Fibroblast of gingiva (primary cell): ENCODE measurements around the gene HPCAL4.

Source experiments
- DNase-seq: peaks from one replicate; pipeline ENCODE4 v3.0.0-alpha.2; 2011; ENCODE audit warnings: low read depth

Gene HPCAL4

GRCh38 chr1:39701049-39701439, 9.8 kb upstream of the HPCAL4 start:
- no peak for DNase-seq

DNA sequence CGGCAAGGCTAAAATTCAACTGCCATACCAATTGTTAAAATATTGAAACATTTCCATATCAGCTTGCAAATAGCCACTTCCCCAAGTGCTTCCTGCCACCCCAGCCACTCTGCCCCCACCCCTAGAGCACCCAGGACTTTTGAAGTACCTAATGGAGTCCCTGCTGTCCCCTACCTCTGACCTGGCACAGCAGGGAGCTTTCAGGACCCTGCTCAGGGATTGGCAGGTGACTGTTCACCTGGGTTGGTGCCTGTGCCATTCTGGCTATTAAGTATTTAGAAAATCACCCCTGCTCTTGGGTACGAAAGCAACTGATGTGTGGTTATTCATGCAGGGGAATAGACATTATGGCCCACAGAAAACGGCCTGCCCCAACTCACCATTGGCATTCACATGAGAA, 9.1 kb upstream of the HPCAL4 start:
- DNase-seq, result no peak

- no peak for DNase-seq
Observed at GRCh38 chr1:39699419-39699818, 8.2 kb upstream of the HPCAL4 start.

DNA sequence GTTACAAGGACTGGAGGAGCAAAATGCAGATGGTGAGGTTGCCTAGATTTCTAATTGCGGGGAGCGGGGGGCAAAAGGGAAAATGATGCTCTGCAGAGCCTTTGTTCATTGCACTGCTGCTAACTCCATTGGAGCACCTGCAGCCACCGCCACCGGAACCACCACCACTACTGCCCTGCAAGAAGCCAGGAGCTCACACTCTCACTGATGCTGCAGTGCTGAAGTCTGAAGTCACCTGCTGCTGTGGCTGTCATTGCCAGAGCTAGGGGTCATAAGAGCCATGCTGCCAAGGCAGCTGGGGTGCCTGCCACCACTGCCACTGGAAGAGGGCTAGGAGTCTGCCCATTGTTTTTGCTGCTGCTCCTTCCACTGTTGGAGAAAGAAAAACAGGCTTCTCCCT, 7.3 kb upstream of the HPCAL4 start:
- no peak for DNase-seq

GRCh38 chr1:39696448-39696847, 5.2 kb upstream of the HPCAL4 start:
- no peak for DNase-seq

- DNase-seq, result no peak
Observed at GRCh38 chr1:39695016-39695415, 3.8 kb upstream of the HPCAL4 start.

DNA sequence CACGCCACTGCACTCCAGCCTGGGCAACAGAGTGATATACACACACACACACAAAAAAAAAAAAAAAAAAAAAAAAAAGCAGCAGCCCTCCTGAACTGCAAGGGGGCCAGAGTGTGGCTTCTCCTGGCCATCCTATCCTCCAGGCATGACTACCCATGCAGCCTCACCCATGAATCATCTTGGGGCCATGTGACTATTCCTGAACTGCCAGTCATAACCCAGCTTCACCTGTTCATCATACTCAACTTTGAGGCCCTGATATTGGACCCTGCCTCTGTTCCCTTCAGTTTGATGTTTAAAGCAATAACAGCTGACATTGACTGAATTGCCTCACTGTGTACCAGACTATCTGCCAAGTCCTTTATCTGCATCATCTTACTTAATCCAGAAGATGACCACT, 2.8 kb upstream of the HPCAL4 start:
- no peak for DNase-seq

GRCh38 chr1:39692152-39693074, 1.2 kb upstream of the HPCAL4 start:
- DNase-seq, result no peak

DNA sequence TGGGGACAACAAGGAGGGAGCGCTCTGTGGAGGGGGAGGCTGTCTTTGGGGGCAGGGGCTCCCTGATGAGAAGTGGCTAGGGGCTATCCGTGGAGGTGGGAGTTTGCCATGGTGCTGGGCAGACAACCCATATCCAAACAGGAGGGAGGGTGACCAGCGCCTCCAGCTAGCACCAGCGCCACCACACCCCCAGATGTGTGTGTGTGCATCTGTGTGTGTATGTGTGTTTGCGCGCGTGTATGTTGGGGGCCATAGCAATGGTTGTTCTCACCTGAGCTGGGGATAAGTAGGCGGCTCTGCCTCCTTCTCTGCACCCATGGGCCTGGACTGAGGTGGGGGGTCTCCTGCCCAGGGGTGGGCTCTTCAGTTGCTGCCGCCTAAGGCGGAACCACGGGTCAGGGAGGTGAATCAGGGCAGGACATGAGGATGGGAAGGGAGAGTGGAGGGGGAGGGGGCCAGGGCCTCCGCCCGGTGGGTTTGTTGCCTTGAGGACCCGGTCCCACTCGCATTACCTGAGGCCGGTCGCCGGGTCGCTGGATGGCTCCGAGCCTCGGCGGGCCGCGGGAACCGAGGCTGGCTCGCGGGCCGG, 345 bp downstream of the HPCAL4 start:
- DNase-seq, result no peak

GRCh38 chr1:39690225-39690624, 1.0 kb downstream of the HPCAL4 start:
- no peak for DNase-seq

- DNase-seq, result no peak
Observed at GRCh38 chr1:39689635-39690034, 1.6 kb downstream of the HPCAL4 start.

DNA sequence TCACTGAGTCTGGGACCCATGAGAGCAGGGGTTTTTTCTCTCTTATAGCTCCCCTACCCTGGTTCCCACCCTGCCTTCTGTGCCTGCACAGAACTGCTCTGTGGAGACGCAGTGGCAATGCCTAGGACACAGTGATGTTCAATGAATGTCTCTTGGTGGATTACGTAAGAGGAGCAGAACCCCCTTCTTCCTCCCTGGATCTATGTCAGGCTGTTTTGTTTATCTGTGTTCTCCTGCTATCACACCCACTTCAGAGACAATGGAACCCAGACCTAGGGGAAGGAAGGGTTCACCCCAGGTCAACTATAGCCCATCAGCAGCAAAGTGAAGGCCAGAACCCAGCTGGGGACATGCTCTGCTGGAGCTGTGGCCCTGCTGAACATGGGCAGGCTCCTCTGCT, 2.0 kb downstream of the HPCAL4 start:
- DNase-seq, result no peak

DNA sequence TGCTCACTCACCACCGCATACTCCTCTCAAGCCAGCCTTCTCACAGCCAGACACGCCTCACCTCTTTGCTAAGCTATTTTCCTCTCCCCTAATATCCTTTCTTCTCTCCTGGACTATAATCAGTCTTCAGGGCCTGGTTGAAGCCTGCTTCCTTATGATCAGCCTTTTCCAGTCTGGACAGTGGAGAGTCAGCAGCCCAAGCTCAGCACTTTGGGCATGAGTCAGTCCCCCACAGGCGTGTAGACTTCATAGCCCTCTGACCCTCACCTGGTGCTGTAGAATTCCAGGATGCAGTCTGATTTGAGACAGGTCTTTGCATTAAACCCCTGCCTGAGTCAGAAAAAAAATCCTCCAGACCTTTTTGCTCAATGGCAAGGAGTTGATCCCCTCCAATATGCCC, 2.5 kb downstream of the HPCAL4 start:
- DNase-seq, result no peak

DNA sequence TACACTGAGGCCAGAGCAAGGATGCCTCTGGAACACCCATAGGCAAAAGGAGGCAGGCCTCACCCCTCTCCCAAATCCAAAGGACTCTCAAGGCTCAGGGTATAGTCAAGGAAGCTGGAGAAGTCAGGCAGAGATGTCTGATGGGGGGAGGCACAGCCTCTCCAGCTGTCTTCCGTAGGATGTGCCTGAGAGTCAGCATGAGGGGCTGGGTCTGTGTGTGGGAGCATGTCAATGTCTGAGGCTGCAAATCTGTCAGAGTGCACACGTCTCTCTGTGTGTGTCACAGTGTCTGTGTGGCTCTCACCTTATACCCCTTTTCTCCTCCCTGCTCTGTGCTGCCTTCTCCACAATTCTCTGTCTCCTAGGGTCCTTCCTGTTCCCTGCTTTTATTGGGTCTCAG, 4.0 kb downstream of the HPCAL4 start:
- DNase-seq, result no peak

DNA sequence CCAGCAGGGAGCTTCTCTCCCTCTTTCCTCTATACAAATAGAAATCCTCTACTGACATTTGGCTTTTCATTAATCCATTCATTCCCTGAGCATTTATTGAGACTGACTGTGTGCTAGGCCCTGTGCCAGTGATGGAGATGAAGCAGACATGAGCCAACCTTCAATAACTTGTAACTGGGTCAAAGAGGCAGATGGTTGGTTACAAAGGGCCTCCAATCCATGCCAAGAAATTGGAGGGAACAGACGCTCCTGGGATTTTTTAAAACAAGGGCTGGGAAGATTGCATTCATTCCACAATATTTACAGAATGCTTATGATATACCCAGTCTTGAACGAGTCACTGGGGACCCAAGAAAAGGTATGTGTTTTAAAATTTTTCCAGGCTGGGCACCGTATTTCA, 6.2 kb downstream of the HPCAL4 start:
- no peak for DNase-seq

- no peak for DNase-seq
Observed at GRCh38 chr1:39684313-39684664, 6.9 kb downstream of the HPCAL4 start.

DNA sequence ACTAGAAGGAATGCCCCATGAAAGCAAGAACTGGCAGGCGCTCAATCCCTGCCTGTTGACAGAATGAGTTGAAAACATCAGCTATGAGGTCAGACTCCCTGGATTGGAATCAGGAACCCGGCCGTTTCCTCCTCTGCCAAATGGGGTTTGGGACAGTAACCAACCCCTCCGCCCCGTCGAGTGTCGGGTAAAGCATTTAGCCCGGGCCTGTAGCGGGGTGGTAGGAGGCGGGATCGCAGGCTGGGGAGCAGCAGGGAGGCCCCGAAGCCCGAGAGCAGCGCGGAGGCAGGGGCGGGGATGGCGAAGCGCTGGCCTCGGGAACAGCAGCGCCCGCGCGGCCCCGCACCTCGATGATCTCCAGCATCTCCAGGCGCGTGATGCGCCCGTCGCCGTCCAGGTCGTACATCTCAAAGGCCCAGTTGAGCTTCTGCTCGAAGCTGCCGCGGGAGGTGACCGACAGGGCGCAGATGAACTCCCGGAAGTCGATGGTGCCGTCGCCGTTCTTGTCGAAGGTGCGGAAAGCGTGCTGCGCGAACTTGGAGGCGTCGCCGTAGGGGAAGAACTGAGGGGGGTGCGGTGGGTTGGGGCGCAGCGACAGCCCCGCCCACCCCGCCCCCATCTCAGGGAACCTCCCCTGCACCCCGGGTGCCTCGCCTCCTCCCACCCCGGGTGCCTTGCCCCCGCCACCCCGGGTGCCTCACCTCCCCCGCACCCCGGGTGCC, 7.5 kb downstream of the HPCAL4 start:
- no peak for DNase-seq

GRCh38 chr1:39681999-39682398, 9.2 kb downstream of the HPCAL4 start:
- DNase-seq, result no peak

GRCh38 chr1:39681294-39681693, 9.9 kb downstream of the HPCAL4 start:
- DNase-seq, result no peak

DNA sequence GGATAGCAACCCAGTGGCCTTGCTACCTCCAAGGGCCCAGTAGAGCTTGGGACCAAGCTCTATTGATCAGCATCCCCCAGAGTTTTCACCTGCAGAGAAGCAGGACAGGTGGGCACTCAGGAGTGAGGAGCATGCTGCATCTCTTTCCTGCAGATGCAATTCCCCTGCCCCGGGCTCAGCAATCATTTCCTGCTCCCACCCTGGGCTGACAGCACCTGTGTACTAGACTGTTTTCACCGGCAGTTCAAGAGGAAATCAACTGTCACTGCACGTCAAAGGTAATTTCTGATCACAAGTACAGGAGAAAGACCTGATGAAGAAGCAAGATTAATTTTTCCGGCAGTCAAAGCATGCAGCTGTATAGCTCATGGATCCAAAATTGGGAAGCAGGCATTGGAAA, 10.5 kb downstream of the HPCAL4 start:
- DNase-seq, result no peak

GRCh38 chr1:39679821-39680220, 11.4 kb downstream of the HPCAL4 start:
- DNase-seq, result no peak

DNA sequence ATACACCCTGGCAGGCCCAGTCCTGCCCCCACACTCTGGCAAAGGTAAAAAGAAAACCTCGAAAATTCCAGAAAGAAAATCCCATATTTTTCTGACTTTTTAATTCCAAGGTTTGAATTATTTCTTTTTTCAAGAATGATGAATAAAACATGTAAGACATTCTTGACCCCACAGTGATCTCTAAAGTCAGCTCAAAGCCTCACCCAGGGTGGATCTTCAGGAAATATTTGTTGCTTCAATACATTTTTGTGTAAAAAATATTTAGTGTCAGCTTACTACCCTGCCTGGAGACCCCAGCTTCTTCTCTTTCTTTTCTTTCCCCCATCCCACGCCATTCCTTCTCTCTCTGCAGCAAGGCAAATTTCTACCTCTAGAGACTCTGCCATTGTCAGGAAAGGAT, 12.3 kb downstream of the HPCAL4 start:
- no peak for DNase-seq

GRCh38 chr1:39677645-39678044, 13.6 kb downstream of the HPCAL4 start:
- no peak for DNase-seq
